Stimulated activated naive B cell treated with anti-CD40 and anti-IgM and Interleukin-4, amounts not matched to agents 10 μg/mL and 1 μg/mL and 100 μg/mL, for 72 hours (primary cell): ENCODE data around the gene F7.

Source experiments
- ATAC-seq, 2 donors: fragments of 150-1000 bp; cut with Tn5 transposase; replicated peaks; 2 replicates each; pipeline ENCODE4 v1.10.0; 2021; ENCODE audit warnings: moderate library complexity in 1 of 2
- DNase-seq: peaks from one replicate; pipeline ENCODE4 v3.0.0; 2021
- H3K27ac Mint-ChIP-seq: one replicate; pipeline ENCODE4 v1.8.0; 2022; ENCODE audit warnings: mild to moderate bottlenecking, mixed read lengths
- H3K27me3 Mint-ChIP-seq, 2 donors: one replicate each; pipeline ENCODE4 v1.8.0; 2022; ENCODE audit warnings: mixed read lengths in 2 of 2
- H3K36me3 Mint-ChIP-seq, 2 donors: one replicate each; pipeline ENCODE4 v1.8.0; 2022; ENCODE audit warnings: mixed read lengths in 2 of 2, mild to moderate bottlenecking in 1 of 2
- H3K4me1 Mint-ChIP-seq, 2 donors: one replicate each; pipeline ENCODE4 v1.8.0; 2022; ENCODE audit warnings: mixed read lengths in 2 of 2, mild to moderate bottlenecking in 1 of 2
- H3K4me3 Mint-ChIP-seq, 2 donors: one replicate each; pipeline ENCODE4 v1.8.0; 2022; ENCODE audit warnings: mild to moderate bottlenecking in 2 of 2, mixed read lengths in 2 of 2, moderate library complexity in 1 of 2
- H3K9me3 Mint-ChIP-seq, 2 donors: one replicate each; pipeline ENCODE4 v1.8.0; 2022; ENCODE audit warnings: mixed read lengths in 2 of 2, mild to moderate bottlenecking in 1 of 2

Gene F7

GRCh38 chr13:113168211-113168610, 62.6 kb downstream of the F7 start:
- peaks cover 7% of the 10 kb centered on the region in 2 donors for H3K9me3 Mint-ChIP-seq
- peaks cover 33 to 56% of the 10 kb centered on the region in 2 donors for H3K36me3 Mint-ChIP-seq
- no peak overlapping the region for H3K27ac Mint-ChIP-seq
- no peak for ATAC-seq
- H3K4me1 Mint-ChIP-seq: peaks cover 0 to 1% of the 10 kb centered on the region in 2 donors
- no peak overlapping the region for H3K4me3 Mint-ChIP-seq
- peaks cover 5 to 6% of the 10 kb centered on the region in 2 donors for H3K27me3 Mint-ChIP-seq
- DNase-seq: no peak

- Mint-ChIP-seq H3K4me1 (no peaks in the 10 kb centered on the region), H3K27me3 (no peaks in the 10 kb centered on the region), H3K4me3 (no peak overlapping the region), H3K27ac (no peak overlapping the region), H3K36me3 (peaks cover 36 to 58% of the 10 kb centered on the region in 2 donors), H3K9me3 (peaks cover 7% of the 10 kb centered on the region in 2 donors)
- DNase-seq (no peak), ATAC-seq (no peak)
Observed at GRCh38 chr13:113169277-113170272, 64.0 kb downstream of the F7 start.
